GM12878 (cell line): ENCODE measurements around the gene OPCML. TPM values are rescaled to one million over a fixed set of nuclear protein-coding genes. Genes with fewer than 3 reads are reported as not detected.

ENCODE experiments used
- ATAC-seq: fragments of 200-7000 bp; cut with Tn5 transposase; 3 replicates; pipeline ENCODE4 v1.9.1; 2020; ENCODE audit warnings: mild to moderate bottlenecking, moderate library complexity
- BruUV-seq: library from RNA; stranded (reverse); fragments of 400-500 nt; replicated peaks from 2 replicates; lab custom pipeline; 2021; lab: Mats Ljungman, UMichigan
- CTCF ChIA-PET: fragments of 300-600 bp; sonication (Branson Sonifier 250); formaldehyde crosslinking; extraction: SDS; loops from one replicate; lab custom pipeline; 2021; ENCODE audit warnings: inconsistent platforms; lab: Yijun Ruan, JAX
- POLR2A ChIA-PET: fragments of 350-600 bp; formaldehyde crosslinking; extraction: SDS; loops from one replicate; lab custom pipeline; 2021; ENCODE audit warnings: inconsistent platforms; lab: Charles Lee
- RAD21 ChIA-PET: fragments of 300-600 bp; sonication (Branson Sonifier 250); formaldehyde crosslinking; loops from one replicate; lab custom pipeline; 2023; ENCODE audit warnings: antibody characterized with exemption; ENCODE audit not compliant: unreplicated experiment; lab: Charles Lee
- SMC1A ChIA-PET: fragments of 300-600 bp; sonication (Branson Sonifier 250); formaldehyde crosslinking; loops from one replicate; lab custom pipeline; 2023; ENCODE audit not compliant: unreplicated experiment, uncharacterized antibody; lab: Charles Lee
- DNase-seq: peaks from one replicate; pipeline ENCODE4 v3.0.0-alpha.2; 2011; ENCODE audit warnings: low read depth, low spot score
- FAIRE-seq: peaks from 3 replicates; lab custom pipeline; 2011; peaks lifted over from hg19 to GRCh38; lab: Jason Lieb, UNC
- H2AFZ ChIP-seq: 2 replicates; pipeline ENCODE4 v1.6.0; 2011; ENCODE audit warnings: low read depth, low read length, control low read depth; ENCODE audit not compliant: control insufficient read depth
- H3K27ac ChIP-seq: 2 replicates; pipeline ENCODE4 v1.5.1; 2011; ENCODE audit warnings: control low read depth; ENCODE audit not compliant: control insufficient read depth, insufficient read depth
- H3K27me3 ChIP-seq, 2 experiments: replicated peaks in 1 of 2; 2 replicates each; pipeline versions ENCODE4 v1.6.0 to v1.6.1; 2011; ENCODE audit warnings: low read length in 1 of 2; ENCODE audit not compliant: control insufficient read depth in 2 of 2, insufficient read depth in 2 of 2
- H3K36me3 ChIP-seq, 2 experiments: 2 replicates each; pipeline ENCODE4 v1.5.1; 2011; ENCODE audit warnings: low read length in 1 of 2; ENCODE audit not compliant: control insufficient read depth in 2 of 2, insufficient read depth in 2 of 2
- H3K4me1 ChIP-seq: 2 replicates; pipeline ENCODE4 v1.6.1; 2011; ENCODE audit warnings: mild to moderate bottlenecking, low read length, moderate library complexity, mixed read lengths; ENCODE audit not compliant: control insufficient read depth, insufficient read depth
- H3K4me2 ChIP-seq: 2 replicates; pipeline ENCODE4 v1.6.0; 2011; ENCODE audit warnings: control low read depth; ENCODE audit not compliant: control insufficient read depth, insufficient read depth
- H3K4me3 ChIP-seq: fragments of 200-600 bp; sonication (generic); 2 replicates; pipeline ENCODE4 v1.5.1; 2016
- H3K79me2 ChIP-seq: 2 replicates; pipeline ENCODE4 v1.6.0; 2011; ENCODE audit warnings: low read length; ENCODE audit not compliant: control insufficient read depth, insufficient read depth
- H3K9ac ChIP-seq: 2 replicates; pipeline ENCODE4 v1.8.0; 2011; ENCODE audit warnings: low read length, control low read depth, mixed read lengths; ENCODE audit not compliant: control insufficient read depth, insufficient read depth
- H3K9me3 ChIP-seq: replicated peaks from 3 replicates; pipeline ENCODE4 v1.5.1; 2011; ENCODE audit warnings: mild to moderate bottlenecking, low read length; ENCODE audit not compliant: control insufficient read depth, insufficient read depth
- H4K20me1 ChIP-seq: 2 replicates; pipeline ENCODE4 v1.6.0; 2011; ENCODE audit not compliant: control insufficient read depth, insufficient read depth
- CBFB ChIP-seq: IDR thresholded peaks from 2 replicates; pipeline ENCODE4 v1.6.1; 2016; ENCODE audit warnings: antibody characterized with exemption, low read depth
- CEBPB ChIP-seq, 2 experiments: fragments of 150-350 bp in 1 of 2; IDR thresholded peaks; 2 replicates each; pipeline ENCODE4 v1.6.1; 2012 to 2014; ENCODE audit warnings: low read depth in 2 of 2, low read length in 2 of 2, borderline replicate concordance in 1 of 2, inconsistent platforms in 1 of 2
- CREB1 ChIP-seq: IDR thresholded peaks from 2 replicates; pipeline ENCODE4 v1.6.1; 2012; ENCODE audit warnings: low read depth, mild to moderate bottlenecking, inconsistent platforms
- CUX1 ChIP-seq: IDR thresholded peaks from 2 replicates; pipeline ENCODE4 v1.6.1; 2012; ENCODE audit warnings: improper control_type of control experiment, low read depth, low read length; ENCODE audit not compliant: insufficient replicate concordance
- ESRRA ChIP-seq: IDR thresholded peaks from 2 replicates; pipeline ENCODE4 v1.6.1; 2012; ENCODE audit warnings: mild to moderate bottlenecking, low read length, improper control_type of control experiment
- FOXK2 ChIP-seq: fragments of 450-650 bp; IDR thresholded peaks from 2 replicates; pipeline ENCODE4 v1.6.1; 2017; ENCODE audit warnings: mild to moderate bottlenecking, moderate library complexity
- GABPA ChIP-seq: IDR thresholded peaks from 2 replicates; pipeline ENCODE4 v1.6.1; 2014; ENCODE audit warnings: antibody characterized with exemption, low read depth, mild to moderate bottlenecking, inconsistent platforms
- MTA2 ChIP-seq: fragments of 450-650 bp; IDR thresholded peaks from 2 replicates; pipeline ENCODE4 v1.6.1; 2016; ENCODE audit warnings: low read depth, mild to moderate bottlenecking, moderate library complexity
- MYC ChIP-seq: IDR thresholded peaks from 2 replicates; pipeline ENCODE4 v1.6.1; 2011; ENCODE audit warnings: mild to moderate bottlenecking, low read length, moderate library complexity, inconsistent platforms; ENCODE audit not compliant: insufficient read depth, insufficient replicate concordance, insufficient read length, severe bottlenecking
- NR2C2 ChIP-seq: IDR thresholded peaks from 2 replicates; pipeline ENCODE4 v1.6.1; 2011; ENCODE audit warnings: borderline replicate concordance, low read depth; ENCODE audit not compliant: control insufficient read depth, insufficient read length
- SREBF2 ChIP-seq: IDR thresholded peaks from 2 replicates; pipeline ENCODE4 v1.6.1; 2012; ENCODE audit warnings: mild to moderate bottlenecking, low read length
- SUPT20H ChIP-seq: IDR thresholded peaks from 2 replicates; pipeline ENCODE4 v1.6.1; 2011; ENCODE audit warnings: low read depth, mild to moderate bottlenecking, low read length, moderate library complexity, borderline replicate concordance; ENCODE audit not compliant: control insufficient read depth
- TCF12 ChIP-seq: IDR thresholded peaks from 2 replicates; pipeline ENCODE4 v1.6.1; 2011; ENCODE audit warnings: low read depth, mild to moderate bottlenecking, low read length
- WGBS: methylation state at CpG from one replicate; pipeline ENCODE4 v1.1.6; 2016; ENCODE audit warnings: low lambda C conversion rate; ENCODE audit not compliant: insufficient replicate concordance, insufficient coverage; ENCODE audit errors: missing lambda C conversion rate; 5-methylcytosine and 5-hydroxymethylcytosine counted together
- in situ Hi-C: fragments of 300-500 bp; cut with MboI; formaldehyde crosslinking; loops from 9 replicates; pipeline ENCODE4 v1.14.3; 2018; ENCODE audit warnings: mixed read lengths
- intact Hi-C: fragments of 100-400 bp; cut with micrococcal nuclease; formaldehyde crosslinking; loops from one replicate; pipeline ENCODE4 v1.14.2; 2022; ENCODE audit not compliant: unreplicated experiment
- polyA plus RNA-seq, 11 experiments: library from polyadenylated mRNA; depleted of rRNA in 4 of 11; unstranded in 6 of 11; stranded (reverse) in 5 of 11; fragments of >200 nt; fragmentation: Nextera tagmentation in 4 of 11; fragmentation: Illumina TruSeq in 1 of 11; extraction: Ambion mirVana in 4 of 11; extraction: Trizol in 1 of 11; gene quantifications; 1 replicate in 1 of 11; 2 replicates in 10 of 11; pipeline versions ENCODE4 v1.2.1 to v1.2.3, GENCODE V29; 2011 to 2016; ENCODE audit warnings: inconsistent platforms in 2 of 11, missing spikeins in 2 of 11, low read depth in 1 of 11
- total RNA-seq, 4 experiments: library from RNA; depleted of rRNA in 3 of 4; stranded (reverse); fragments of >200 nt in 3 of 4; fragmentation: Illumina TruSeq in 1 of 4; extraction: Trizol in 1 of 4; gene quantifications; 2 replicates each; pipeline versions ENCODE4 v1.2.1 to v1.2.3, GENCODE V29; 2013 to 2021
- TF ChIP-seq, protein P1 (sequence below): fragments of 450-650 bp; IDR thresholded peaks from 2 replicates; pipeline ENCODE4 v1.6.1; 2017; ENCODE audit warnings: mild to moderate bottlenecking, moderate library complexity

The OPCML gene
- total and polyA plus RNA-seq, 10 of the 15 experiments (the other 5 are each of a cell fraction or from before 2014, with no cell fraction given): 0.84 TPM; not detected in 9

DNA sequence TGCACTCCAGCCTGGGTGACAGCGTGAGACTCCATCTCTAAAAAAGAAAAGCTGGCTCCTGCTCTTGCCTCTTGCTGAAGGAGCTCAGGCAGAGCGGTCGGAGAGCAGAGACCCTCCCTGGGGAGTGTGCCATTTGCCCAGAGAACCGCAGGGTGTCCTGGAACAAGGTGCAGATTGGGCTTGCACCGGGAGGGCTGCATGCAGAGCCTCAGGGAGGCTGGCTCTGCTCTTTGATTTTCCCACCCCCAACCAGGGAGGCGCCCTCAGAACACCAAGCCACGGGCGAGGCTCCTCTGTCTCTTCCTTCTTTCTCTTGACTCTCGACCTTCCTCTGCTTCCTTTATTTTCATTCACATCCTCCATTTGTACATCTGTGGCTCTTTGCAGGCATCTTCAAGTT is 889.1 kb downstream of the OPCML start:
- no peak for DNase-seq
- Histone ChIP-seq H2AFZ (no peak overlapping the region), H4K20me1 (no peaks in the 10 kb centered on the region), H3K27me3 (no peaks in the 10 kb centered on the region; a peak in 2 of 4 replicates), H3K79me2 (no peaks in the 10 kb centered on the region), H3K4me1 (no peaks in the 10 kb centered on the region), H3K27ac (no peak overlapping the region), H3K9me3 (no peaks in the 10 kb centered on the region), H3K4me2 (no peak overlapping the region), H3K9ac (no peak overlapping the region), H3K36me3 (no peaks in the 10 kb centered on the region), H3K4me3 (no peak overlapping the region)
- 6% methylated on average over 9 of the region's 9 CpGs for WGBS
- in situ Hi-C loops: no loop called here
- no peak for ATAC-seq
- ChIA-PET CTCF (no interaction called here), POLR2A (no interaction called here), RAD21 (no interaction called here), SMC1A (no interaction called here)
- intact Hi-C loops: no loop called here
- no peak for FAIRE-seq
- BruUV-seq: no TSS peak
- TF ChIP-seq SUPT20H (no peak), MYC (no peak), CREB1 (no peak), MTA2 (no peak), CUX1 (no peak), FOXK2 (no peak), NR2C2 (no peak), TCF12 (no peak), CBFB (no peak), SREBF2 (no peak), GABPA (no peak), CEBPB (IDR thresholded peaks at IDR 0.05; ENCODE audit: borderline replicate concordance in 1 of 2, low read depth in 2 of 2, low read length in 2 of 2) (no peak), ESRRA (no peak)
- TF ChIP-seq, protein P1, sequence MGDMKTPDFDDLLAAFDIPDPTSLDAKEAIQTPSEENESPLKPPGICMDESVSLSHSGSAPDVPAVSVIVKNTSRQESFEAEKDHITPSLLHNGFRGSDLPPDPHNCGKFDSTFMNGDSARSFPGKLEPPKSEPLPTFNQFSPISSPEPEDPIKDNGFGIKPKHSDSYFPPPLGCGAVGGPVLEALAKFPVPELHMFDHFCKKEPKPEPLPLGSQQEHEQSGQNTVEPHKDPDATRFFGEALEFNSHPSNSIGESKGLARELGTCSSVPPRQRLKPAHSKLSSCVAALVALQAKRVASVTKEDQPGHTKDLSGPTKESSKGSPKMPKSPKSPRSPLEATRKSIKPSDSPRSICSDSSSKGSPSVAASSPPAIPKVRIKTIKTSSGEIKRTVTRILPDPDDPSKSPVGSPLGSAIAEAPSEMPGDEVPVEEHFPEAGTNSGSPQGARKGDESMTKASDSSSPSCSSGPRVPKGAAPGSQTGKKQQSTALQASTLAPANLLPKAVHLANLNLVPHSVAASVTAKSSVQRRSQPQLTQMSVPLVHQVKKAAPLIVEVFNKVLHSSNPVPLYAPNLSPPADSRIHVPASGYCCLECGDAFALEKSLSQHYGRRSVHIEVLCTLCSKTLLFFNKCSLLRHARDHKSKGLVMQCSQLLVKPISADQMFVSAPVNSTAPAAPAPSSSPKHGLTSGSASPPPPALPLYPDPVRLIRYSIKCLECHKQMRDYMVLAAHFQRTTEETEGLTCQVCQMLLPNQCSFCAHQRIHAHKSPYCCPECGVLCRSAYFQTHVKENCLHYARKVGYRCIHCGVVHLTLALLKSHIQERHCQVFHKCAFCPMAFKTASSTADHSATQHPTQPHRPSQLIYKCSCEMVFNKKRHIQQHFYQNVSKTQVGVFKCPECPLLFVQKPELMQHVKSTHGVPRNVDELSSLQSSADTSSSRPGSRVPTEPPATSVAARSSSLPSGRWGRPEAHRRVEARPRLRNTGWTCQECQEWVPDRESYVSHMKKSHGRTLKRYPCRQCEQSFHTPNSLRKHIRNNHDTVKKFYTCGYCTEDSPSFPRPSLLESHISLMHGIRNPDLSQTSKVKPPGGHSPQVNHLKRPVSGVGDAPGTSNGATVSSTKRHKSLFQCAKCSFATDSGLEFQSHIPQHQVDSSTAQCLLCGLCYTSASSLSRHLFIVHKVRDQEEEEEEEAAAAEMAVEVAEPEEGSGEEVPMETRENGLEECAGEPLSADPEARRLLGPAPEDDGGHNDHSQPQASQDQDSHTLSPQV: no peak
